SK-MEL-5 (cell line): ENCODE data around the gene TTN. TPM values are rescaled to one million over a fixed set of nuclear protein-coding genes. Genes with fewer than 3 reads are reported as not detected.

ENCODE experiments used
- DNase-seq: peaks from one replicate; pipeline ENCODE4 v3.0.0-alpha.2; 2016; ENCODE audit warnings: low read depth, low spot score
- in situ Hi-C: cut with HindIII; loops from 2 replicates; pipeline ENCODE4 v1.10.0; 2016; ENCODE audit warnings: low sequenced_read_pairs, high pct_unique_total_duplicates, low pct_unique_long_range_greater_than_20kb
- total RNA-seq: library from RNA; depleted of rRNA; stranded (reverse); fragments of >200 nt; shearing (Covaris generic); gene quantifications from 2 replicates; pipeline ENCODE4 v1.2.3, GENCODE V29; 2014

Gene TTN
- total RNA-seq, 1 experiment from 2014 or later: under 0.01 TPM

DNA sequence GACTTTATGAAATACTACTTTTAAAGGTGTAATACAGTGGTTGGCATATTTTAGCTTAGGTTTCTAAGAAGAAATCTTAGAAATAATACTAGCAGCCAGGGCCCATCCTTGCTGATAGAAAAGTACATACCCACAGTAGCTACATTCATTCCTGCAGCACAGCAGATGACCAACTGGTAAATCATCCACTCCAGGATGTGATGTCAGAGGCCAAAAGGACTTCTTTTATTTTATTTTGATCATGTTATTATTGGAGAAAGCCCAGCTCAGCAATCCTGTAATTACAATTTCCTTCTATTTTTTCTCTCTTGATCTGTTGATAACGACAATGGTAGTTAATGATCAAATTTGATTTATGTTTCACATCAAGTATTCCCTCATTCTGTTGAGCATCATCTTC lies 18.0 kb upstream of the TTN start:
- in situ Hi-C loops: no loop called here
- peak; percentile 3 for DNase-seq

DNA sequence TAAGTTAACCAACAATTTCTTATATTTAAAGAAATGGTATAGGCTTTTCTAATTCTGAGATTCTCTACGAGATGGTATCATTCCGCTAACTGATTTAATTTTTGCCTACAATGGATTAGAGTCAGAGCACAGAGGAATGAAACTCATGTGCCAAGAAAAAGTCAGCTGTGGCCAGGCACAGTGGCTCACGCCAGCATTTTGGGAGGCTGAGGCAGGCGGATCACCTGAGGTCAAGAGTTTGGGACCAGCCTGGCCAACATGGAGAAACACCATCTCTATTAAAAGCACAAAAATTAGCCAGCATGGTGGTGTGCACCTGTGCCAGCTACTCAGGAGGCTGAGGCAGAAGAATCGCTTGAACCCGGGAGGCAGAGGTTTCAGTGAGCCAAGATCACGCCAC lies 17.0 kb upstream of the TTN start:
- in situ Hi-C loops: no loop called here
- DNase-seq: no peak

DNA sequence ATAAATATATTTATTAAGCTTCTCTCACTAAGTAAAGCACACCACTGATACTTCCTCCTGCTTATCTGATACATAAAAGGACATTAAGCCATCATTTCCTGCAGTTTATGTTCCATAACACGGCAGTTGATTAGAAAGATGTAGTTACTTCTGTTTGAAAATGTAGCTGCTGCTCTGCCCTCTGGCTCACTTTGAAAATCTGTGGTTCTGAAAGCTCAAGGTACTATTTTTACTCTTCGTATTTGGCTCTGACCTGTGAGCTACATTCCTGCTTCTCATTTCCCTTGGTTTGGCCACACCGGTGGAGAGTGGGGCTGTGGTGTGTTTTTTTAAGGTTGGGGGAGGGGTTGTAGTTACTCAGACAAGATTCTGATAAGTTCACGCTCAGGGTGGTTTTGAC lies 12.8 kb upstream of the TTN start:
- DNase-seq: no peak
- in situ Hi-C loops: no loop called here

DNA sequence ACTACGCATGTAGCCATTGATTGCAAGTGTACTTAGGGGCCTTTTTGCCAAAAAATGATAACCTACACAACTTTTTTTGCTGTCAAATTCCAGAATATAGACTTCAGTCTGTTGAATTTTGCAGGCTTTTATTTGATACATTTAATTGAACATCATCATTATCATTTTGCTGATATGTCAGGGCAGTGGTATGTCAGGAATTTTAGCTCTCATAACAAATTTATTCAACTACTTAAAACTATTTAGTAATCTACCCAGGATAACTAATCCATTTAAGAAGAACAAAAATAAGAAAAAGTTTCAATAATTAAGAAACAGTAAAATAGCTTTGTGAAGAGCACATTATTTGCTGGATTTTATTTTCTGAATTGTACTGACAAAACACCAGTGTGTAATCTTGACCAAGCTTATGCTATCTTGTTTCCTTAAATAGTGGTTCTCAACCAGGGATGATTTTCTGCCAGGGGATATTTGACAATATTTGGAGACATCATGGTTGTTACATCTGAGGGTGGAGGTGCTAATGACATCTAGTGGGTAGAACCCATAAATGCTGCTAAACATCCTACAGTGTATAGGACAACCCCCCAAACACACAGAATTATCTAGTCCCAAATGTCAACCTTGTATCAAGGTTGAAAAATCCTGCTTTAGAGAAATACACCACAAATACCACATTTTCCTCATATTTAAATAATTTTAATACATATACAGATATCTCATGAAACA lies 12.1 kb upstream of the TTN start:
- in situ Hi-C loops: no loop called here

DNA sequence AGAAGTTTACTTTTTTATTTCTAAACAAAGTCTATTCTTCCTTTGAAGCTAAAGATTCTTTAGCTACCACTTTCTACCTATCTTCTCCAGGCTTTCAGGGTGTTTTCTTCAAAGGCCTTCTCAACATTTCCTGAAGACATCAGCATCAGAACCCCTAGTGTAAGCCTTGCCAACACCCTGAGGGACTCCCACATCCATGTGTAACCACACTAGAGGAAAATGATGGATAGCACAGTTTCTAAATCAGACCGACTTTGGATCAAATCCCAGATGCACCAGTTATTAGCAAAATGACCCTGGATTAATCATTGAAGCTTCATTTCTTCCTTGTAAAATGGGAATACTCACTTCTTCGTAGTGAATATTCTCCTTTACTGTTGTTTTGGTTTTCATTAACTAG lies 4.7 kb upstream of the TTN start:
- in situ Hi-C loops: no loop called here
- DNase-seq: no peak

More for the DNA sequence above, 12.1 kb upstream of the TTN start:
- no peak for DNase-seq

DNA sequence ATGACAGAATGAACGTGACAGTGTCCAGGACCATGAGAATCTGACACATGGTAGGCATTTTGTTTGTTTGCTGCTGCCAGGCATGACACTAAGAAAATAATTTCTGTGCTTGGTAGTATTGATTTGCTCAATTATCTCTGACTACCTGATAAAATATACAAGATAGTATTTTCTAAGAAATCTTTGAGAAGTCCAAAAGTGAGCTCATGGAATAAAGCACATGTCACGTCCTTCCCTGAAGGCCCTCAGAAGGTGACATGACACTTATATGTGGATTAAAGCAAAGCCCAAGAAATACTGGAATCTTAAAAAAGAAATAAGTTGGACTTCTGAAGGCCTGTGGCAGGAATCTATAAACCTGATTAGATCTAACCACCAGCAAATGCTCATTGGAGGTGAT lies 3.8 kb upstream of the TTN start:
- in situ Hi-C loops: no loop called here
- DNase-seq: no peak

DNA sequence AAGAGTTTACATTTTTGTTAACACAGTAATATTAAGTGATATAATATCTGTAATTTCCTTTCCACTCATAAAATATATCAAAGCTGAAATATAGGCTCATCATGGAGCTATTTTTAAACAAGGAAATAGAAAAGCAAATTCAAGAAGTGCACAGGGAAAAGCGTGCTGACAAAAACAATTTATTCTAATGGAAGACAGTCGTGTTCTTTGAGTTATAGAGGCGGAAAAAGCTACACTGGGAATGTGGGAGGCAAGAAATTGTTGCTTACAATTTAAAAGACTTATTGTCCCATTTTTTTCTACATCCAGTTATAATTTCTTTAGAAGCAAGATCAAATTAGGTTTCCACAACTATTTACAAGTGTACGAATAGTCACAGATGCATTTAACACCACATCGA lies 3.2 kb upstream of the TTN start:
- DNase-seq: no peak
- in situ Hi-C loops: no loop called here

DNA sequence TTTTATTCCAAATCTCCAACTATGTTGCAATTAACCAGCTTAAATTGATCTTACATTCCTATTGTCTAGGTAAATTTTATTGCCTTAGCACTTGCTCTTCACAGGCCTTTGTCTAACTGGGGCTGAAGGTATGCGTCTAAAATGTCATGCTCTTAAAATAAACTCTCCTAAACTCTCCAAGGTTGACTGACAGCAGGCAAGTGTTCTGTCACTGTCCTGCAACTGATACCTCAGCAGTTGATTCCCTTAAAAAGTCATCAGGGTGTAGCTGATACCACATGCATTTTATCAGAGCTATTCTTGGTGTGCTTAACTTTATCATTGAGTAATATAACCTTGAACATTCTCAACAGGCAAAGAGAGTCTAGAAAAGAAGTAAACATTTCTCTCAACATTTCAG lies 680 bp downstream of the TTN start:
- no peak for DNase-seq
- in situ Hi-C loops: no loop called here

DNA sequence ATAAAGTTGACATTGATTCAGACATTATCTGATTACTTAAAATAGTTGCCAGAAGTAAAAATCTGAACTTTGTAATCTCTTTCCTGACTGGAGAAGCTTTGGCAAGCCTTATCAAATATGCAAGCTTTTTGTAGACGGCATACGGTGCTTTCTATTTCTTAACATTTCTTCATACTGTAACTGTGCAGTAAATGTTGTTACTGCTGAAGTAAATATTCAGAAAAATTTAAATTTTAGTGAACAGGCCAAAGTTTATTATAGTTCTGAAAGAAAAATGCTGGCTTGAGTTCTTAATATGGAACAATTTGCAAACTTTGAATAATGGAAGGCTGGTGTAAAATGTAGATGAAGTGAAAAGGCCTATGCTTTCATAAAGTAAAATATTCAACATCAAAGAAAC lies 1.8 kb downstream of the TTN start:
- DNase-seq: no peak
- in situ Hi-C loops: no loop called here

DNA sequence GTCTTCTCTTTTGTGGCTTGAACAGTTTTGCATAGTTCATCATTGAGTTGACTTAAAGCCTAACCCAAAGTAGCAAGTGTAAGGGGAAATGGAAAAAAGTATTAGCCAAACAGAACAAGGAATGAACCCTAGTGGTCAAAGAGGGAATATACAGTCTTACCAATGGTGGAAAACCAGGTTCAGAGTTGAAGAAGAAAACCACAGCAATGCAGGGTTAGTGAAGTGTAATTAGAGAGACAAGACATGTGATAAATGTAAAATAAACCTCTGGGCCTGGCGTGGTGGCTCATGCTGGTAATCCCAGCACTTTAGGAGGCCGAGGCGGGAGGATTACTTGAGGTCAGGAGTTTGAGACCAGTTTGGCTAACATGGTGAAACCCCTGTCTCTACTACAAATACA lies 2.4 kb downstream of the TTN start:
- DNase-seq: peak; percentile 57
- in situ Hi-C loops: no loop called here

DNA sequence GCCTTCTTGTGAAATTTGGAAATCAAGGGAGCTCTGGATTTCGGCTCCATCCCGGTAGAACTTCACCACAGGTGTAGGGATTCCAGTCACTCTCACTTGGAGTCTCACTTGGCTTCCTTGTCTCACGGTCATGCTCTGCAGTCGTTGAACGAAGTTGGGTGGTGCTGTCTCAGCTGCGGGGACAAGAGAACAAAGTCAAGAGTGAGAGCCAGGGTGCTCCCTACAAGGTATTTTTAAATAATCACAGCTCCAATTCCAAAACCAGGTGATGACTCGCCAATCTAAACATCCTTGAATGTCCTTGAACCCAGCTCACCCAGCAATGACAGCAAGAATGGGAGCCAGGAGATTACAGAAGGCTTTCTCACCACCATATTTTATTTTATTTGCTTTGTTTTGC lies 6.7 kb downstream of the TTN start:
- in situ Hi-C loops: no loop called here
- no peak for DNase-seq

DNA sequence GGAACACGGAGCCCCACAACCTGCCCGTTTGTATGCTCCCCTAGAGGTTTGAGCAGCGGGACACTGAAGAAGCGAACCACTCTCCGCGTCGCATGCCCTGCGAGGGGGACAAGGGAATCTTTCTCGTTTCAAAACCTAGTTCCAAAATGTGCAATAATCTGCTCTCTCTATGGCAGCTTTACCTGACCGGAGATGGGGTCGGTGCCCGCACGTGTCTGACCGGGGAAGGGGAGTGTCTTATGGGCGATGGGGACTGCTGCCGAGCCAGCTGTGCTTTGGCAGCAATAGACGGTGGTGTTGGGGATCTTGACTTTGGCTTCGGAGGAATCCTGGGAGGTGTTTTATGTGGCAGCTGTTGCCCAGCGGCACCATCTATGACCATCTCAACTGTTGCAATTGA lies 7.9 kb downstream of the TTN start:
- in situ Hi-C loops: no loop called here

DNA sequence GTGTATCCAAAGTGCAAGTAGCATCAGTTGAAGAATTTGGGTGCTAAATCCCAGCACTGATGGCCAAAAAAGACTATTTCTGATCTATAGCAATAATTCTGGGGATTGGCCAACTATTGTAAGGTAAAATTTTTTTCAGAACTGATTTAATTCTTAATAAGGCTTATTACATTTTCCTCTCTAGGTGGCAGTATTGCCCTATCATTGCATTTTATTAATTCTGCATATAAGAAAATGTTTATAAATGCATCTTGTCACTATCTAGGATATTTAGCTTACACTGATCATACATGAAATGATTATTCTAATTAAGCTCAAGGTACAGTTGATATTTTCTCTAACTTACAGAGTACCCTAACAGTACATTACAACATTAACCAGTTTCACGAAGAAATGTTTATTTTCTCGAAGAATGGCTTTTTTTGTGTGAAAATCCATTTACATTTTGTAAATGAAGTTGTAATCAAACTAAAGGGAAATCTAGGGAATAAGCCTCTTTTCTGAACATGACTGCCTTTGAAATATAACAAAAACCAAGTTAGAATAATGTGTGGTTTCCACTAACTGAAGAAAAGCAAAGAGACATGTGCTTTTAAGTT lies 11.0 kb downstream of the TTN start:
- peak; percentile 49 for DNase-seq
- in situ Hi-C loops: no loop called here

More for the DNA sequence above, 7.9 kb downstream of the TTN start:
- DNase-seq: no peak

DNA sequence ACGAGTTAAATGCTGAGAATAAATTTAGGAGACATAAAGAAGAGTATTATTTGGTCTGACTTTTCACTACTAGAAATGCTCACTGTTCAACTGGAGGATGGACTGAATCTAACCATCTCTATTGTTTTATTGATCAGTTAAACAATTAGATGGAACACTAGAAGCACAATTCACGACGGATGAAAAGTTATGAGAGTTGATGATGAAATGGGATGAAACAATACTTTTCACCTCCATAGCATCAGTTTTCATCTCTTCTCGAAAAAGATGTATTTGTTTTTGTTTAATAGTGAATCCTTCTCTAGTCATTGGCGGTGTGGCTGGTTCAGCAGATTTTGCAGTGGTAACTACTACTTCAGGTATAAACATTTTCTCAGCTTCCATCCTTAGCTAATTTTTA lies 19.3 kb downstream of the TTN start:
- in situ Hi-C loops: no loop called here
- no peak for DNase-seq

DNA sequence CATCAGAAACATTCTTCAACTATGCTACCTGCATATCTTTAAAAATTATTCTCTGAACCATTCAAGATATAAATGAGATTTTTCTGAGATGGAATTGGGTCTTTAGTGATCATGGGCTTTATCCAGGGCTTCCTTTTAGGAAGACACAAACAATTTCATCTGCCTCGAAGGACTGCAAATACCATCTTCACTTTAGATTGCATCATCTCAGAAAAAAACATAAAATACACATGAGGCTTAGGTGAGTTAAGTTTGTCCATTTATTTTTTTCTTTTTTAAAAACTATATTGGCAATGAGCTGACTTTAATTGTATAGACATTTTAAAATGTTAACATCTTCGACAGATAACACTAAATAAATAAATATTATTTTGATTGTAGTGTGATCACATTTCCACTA lies 20.1 kb downstream of the TTN start:
- in situ Hi-C loops: no loop called here
- DNase-seq: no peak

DNA sequence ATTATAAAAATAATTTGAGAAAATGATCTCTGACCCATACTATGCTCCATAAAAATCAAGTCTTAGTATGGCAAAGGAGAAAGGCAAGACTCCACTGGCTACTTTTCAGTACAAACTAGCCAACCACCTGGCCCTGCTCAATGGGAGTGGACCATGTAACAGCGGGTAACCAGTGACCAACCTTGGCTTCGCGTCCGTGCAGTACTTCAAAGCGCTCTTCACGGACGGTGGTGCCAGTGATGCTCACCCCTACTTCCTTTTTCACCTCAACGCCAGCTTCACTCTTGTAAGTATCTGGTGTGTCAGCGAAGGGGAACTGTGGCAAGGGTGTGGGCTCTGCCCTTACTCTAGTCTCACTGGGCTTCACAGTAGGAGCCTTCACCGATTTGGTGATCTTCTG lies 23.3 kb downstream of the TTN start:
- DNase-seq: no peak
- in situ Hi-C loops: no loop called here

DNA sequence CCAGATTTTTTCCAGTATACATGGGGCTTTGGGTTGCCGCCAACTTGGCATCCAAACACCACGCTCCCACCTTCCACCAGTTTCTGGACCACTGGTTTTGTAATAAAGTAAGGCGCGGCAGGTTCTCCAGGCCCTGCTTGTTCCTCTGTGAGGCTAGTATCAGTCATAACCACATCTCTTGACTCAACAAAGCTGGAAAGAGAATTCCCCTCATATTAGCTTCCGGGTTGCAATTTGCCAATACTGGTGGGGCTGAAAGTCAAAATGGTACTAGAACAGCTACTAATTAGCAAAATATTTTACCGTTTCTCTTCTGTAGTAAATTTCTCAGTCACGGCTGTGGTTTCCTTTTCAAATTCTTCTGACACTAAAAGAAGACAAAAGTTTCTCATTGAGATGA lies 25.0 kb downstream of the TTN start:
- in situ Hi-C loops: no loop called here
- DNase-seq: no peak

DNA sequence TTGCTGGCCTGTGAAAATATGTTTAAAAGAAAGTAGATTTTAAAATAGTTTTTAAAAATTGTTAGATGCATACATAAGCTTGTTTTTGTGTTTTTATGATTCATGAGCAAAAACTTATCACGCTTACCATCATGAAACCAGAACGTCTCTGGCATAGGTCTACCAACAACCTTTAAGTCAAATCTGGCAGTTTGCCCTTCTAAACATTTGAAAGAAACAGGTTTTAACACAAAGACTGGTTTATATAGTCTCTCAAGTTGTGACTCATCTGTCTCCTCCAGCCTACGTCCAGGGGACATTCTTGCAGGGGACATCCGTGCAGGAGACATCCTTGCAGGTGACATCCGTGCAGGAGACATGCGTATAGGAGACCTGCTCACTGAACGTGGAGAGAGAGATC lies 29.6 kb downstream of the TTN start:
- in situ Hi-C loops: no loop called here
- DNase-seq: no peak

DNA sequence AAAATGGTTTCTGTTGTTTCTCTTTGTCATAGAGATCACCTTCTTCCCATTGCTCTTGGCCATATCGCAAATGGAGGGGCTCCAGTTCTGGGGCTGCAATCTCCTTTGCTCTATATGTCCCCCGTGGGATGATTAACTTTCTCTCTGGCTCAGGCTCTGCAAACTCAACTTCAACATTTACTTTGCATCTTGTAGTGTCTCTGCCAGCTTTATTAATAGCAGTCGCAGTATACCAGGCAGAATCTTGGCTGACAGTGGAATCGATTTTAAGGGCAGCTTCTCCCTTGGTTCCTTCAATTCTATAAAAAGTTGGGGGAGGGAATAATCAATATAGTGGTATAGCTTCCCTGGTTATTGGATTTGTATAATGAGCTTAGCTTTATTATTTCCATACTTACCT lies 30.5 kb downstream of the TTN start:
- no peak for DNase-seq
- in situ Hi-C loops: no loop called here

DNA sequence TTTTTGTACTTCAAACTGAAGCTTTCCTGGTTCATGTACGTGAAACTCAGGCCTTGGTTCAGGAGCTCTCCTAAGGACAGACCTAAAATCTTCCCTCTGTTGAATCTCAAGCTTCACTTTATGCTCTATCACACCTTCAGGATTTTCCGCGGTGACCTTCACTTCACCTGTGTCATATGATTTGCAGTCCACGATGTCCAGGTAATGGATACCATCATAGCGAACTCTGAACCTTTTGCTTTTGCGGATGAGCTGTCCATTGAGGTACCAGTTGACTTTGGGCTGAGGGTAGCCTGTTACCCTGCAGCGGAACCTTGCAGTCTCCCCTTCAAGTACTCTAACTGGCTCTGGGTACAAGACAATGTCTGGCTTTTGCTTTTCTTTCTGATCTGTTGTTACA lies 31.2 kb downstream of the TTN start:
- in situ Hi-C loops: no loop called here
- DNase-seq: no peak
